Measurements from ENCODE around the gene ADAM8. TPM values are rescaled to one million over a fixed set of nuclear protein-coding genes. Genes with fewer than 3 reads are reported as not detected.

The ADAM8 gene
- polyA plus RNA-seq, 1 donor (not counting 4 experiments of a cell fraction or from before 2014, with no cell fraction given), result 42.0 TPM

DNA sequence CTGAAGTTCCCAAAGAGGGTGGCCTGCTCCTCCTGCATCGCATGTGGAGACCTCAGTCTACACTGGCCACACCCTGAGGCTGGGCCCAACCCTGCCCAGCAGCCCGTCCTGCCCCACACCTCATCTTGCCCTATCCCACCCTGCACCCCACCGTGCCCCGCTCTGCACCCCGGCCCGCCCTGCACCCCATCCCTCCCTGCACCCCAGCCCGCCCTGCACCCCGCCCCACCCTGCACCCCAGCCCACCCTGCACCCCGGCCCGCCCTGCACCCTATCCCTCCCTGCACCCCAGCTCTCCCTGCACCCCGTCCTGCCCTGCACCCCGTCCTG is 24.5 kb downstream of the ADAM8 start:
- no peaks in the 10 kb centered on the region for H3K9me3 ChIP-seq (ENCODE audit: control insufficient read depth, low read depth, low read length)
- peaks cover 3% of the 10 kb centered on the region for H3K4me1 ChIP-seq (ENCODE audit: control insufficient read depth, extremely low read depth, insufficient read depth, low read length)
- TF ChIP-seq EZH2 (IDR thresholded peaks at IDR 0.05; ENCODE audit: low read length), result no peak
- TF ChIP-seq, protein P1, sequence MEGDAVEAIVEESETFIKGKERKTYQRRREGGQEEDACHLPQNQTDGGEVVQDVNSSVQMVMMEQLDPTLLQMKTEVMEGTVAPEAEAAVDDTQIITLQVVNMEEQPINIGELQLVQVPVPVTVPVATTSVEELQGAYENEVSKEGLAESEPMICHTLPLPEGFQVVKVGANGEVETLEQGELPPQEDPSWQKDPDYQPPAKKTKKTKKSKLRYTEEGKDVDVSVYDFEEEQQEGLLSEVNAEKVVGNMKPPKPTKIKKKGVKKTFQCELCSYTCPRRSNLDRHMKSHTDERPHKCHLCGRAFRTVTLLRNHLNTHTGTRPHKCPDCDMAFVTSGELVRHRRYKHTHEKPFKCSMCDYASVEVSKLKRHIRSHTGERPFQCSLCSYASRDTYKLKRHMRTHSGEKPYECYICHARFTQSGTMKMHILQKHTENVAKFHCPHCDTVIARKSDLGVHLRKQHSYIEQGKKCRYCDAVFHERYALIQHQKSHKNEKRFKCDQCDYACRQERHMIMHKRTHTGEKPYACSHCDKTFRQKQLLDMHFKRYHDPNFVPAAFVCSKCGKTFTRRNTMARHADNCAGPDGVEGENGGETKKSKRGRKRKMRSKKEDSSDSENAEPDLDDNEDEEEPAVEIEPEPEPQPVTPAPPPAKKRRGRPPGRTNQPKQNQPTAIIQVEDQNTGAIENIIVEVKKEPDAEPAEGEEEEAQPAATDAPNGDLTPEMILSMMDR (optimal IDR thresholded peaks at IDR 0.05 in 1 of 3, IDR thresholded peaks at IDR 0.05 in 1 of 3, conservative IDR thresholded peaks at IDR 0.05 in 1 of 3; ENCODE audit: extremely low read depth in 1 of 3, insufficient read depth in 2 of 3, low read length in 3 of 3), result no peak
- no peak for DNase-seq (ENCODE audit: low read depth, low spot score)
- peaks cover 21% of the 10 kb centered on the region for H3K27me3 ChIP-seq (ENCODE audit: control insufficient read depth, extremely low read depth, insufficient read depth, low read length)
- no peak for FAIRE-seq
- H3K27ac ChIP-seq (ENCODE audit: control insufficient read depth, insufficient read depth, low read length), result no peak overlapping the region
- H3K9ac ChIP-seq (ENCODE audit: control insufficient read depth, extremely low read depth, insufficient read depth, low read length), result no peak overlapping the region
- H3K79me2 ChIP-seq (ENCODE audit: control insufficient read depth, insufficient read depth, low read length), result no peaks in the 10 kb centered on the region
- no peak overlapping the region for H3K4me2 ChIP-seq (ENCODE audit: control insufficient read depth, extremely low read depth, insufficient read depth, low read depth, low read length)
- H3K4me3 ChIP-seq (ENCODE audit: control insufficient read depth in 2 of 3, extremely low read depth in 1 of 3, insufficient read depth in 2 of 3, low read depth in 1 of 3, low read length in 3 of 3), result no peak overlapping the region
- H3K36me3 ChIP-seq (ENCODE audit: control insufficient read depth in 2 of 2, extremely low read depth in 1 of 2, insufficient read depth in 2 of 2, low read length in 2 of 2), result no peaks in the 10 kb centered on the region
- no peaks in the 10 kb centered on the region for H4K20me1 ChIP-seq (ENCODE audit: control insufficient read depth, extremely low read depth, insufficient read depth, low read length)
- dilution Hi-C loops (cut with MboI; ENCODE audit: extremely low pct_ligation_motif_present, low sequenced_read_pairs), result no loop called here
- H2AFZ ChIP-seq (ENCODE audit: control insufficient read depth, low read length), result no peak overlapping the region
- no peaks in the 10 kb centered on the region for H3K9me1 ChIP-seq (ENCODE audit: control insufficient read depth, extremely low read depth, insufficient read depth, low read length)

DNA sequence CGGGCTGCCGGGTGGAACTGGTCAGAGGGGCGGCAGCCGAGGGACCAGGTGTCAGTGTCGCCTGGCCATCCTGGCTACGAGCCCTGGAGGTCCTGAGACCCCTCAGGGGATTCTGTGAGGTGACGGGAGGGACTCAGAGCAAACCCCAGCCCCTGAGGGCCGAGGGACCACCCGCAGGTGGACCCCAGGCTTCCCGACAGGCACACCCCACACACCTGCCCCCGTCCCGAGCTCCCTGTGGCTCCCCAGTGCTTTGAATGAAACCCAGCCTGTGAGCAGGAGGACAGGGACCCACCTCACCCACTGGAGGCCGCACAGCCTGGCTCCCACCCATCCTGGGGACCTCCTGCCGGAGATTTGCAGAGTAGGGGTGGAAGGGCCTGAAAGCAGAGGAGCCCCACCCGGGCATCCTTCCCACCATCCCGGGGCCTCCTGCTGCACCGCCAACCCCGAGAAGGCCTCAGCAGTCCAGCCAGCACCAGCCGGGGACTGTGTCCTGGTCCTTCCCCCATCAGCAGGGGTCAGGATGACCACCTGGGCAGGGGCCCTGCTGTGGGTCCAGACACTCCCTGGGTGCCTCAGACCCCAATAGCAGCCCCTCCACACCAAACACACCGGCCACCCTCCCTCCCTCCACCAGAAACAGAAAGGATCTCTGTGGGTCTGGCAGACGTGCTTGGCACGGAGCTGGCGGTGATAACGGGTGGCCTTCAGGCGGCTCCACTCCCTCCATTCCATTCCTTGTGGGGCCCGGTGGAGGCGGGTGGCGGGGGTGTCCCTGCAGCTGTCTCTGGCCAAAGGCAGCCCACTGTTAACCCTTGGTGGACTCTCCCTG is 25.1 kb downstream of the ADAM8 start:
- no peaks in the 10 kb centered on the region for H3K9me3 ChIP-seq (ENCODE audit: control insufficient read depth, low read depth, low read length)
- TF ChIP-seq EZH2 (IDR thresholded peaks at IDR 0.05; ENCODE audit: low read length), result no peak
- TF ChIP-seq, protein P1 (optimal IDR thresholded peaks at IDR 0.05 in 1 of 3, IDR thresholded peaks at IDR 0.05 in 1 of 3, conservative IDR thresholded peaks at IDR 0.05 in 1 of 3; ENCODE audit: extremely low read depth in 1 of 3, insufficient read depth in 2 of 3, low read length in 3 of 3), result no peak
- no peaks in the 10 kb centered on the region for H3K79me2 ChIP-seq (ENCODE audit: control insufficient read depth, insufficient read depth, low read length)
- H3K4me3 ChIP-seq (ENCODE audit: control insufficient read depth in 2 of 3, extremely low read depth in 1 of 3, insufficient read depth in 2 of 3, low read depth in 1 of 3, low read length in 3 of 3), result no peak overlapping the region
- no peak overlapping the region for H3K27ac ChIP-seq (ENCODE audit: control insufficient read depth, insufficient read depth, low read length)
- peaks cover 25% of the 10 kb centered on the region for H3K27me3 ChIP-seq (ENCODE audit: control insufficient read depth, extremely low read depth, insufficient read depth, low read length)
- dilution Hi-C loops (cut with MboI; ENCODE audit: extremely low pct_ligation_motif_present, low sequenced_read_pairs), result no loop called here
- H3K4me2 ChIP-seq (ENCODE audit: control insufficient read depth, extremely low read depth, insufficient read depth, low read depth, low read length), result no peak overlapping the region
- no peaks in the 10 kb centered on the region for H4K20me1 ChIP-seq (ENCODE audit: control insufficient read depth, extremely low read depth, insufficient read depth, low read length)
- H3K36me3 ChIP-seq (ENCODE audit: control insufficient read depth in 2 of 2, extremely low read depth in 1 of 2, insufficient read depth in 2 of 2, low read length in 2 of 2), result no peaks in the 10 kb centered on the region
- H3K4me1 ChIP-seq (ENCODE audit: control insufficient read depth, extremely low read depth, insufficient read depth, low read length), result no peaks in the 10 kb centered on the region
- FAIRE-seq, result no peak
- no peaks in the 10 kb centered on the region for H3K9me1 ChIP-seq (ENCODE audit: control insufficient read depth, extremely low read depth, insufficient read depth, low read length)
- no peak overlapping the region for H2AFZ ChIP-seq (ENCODE audit: control insufficient read depth, low read length)
- no peak for DNase-seq (ENCODE audit: low read depth, low spot score)
- H3K9ac ChIP-seq (ENCODE audit: control insufficient read depth, extremely low read depth, insufficient read depth, low read length), result no peak overlapping the region

Measured in keratinocyte (primary cell).